Nephron progenitor cell (in vitro differentiated cells): Measurements from ENCODE around the gene EVI5L.

ENCODE experiments used
- DNase-seq: peaks from one replicate; pipeline ENCODE4 v3.0.0; 2021
- H3K27ac Mint-ChIP-seq: 2 replicates; pipeline ENCODE4 v1.8.0; 2021; ENCODE audit warnings: mild to moderate bottlenecking, moderate library complexity, mixed read lengths
- H3K27me3 Mint-ChIP-seq: 2 replicates; pipeline ENCODE4 v1.8.0; 2021; ENCODE audit warnings: mild to moderate bottlenecking, low read depth, mixed read lengths; ENCODE audit not compliant: poor library complexity
- H3K36me3 Mint-ChIP-seq: 2 replicates; pipeline ENCODE4 v1.8.0; 2021; ENCODE audit warnings: low read depth, mixed read lengths
- H3K4me1 Mint-ChIP-seq: 2 replicates; pipeline ENCODE4 v1.8.0; 2021; ENCODE audit warnings: mixed read lengths
- H3K4me3 Mint-ChIP-seq: 2 replicates; pipeline ENCODE4 v1.8.0; 2021; ENCODE audit warnings: mild to moderate bottlenecking, moderate library complexity, mixed read lengths
- H3K9me3 Mint-ChIP-seq: 2 replicates; pipeline ENCODE4 v1.8.0; 2021; ENCODE audit warnings: mild to moderate bottlenecking, moderate library complexity, mixed read lengths
- TF ChIP-seq, protein P1 (sequence below): fragments of 200-600 bp; sonication (generic); IDR thresholded peaks from 2 replicates; pipeline ENCODE4 v1.5.0; 2021; ENCODE audit warnings: antibody characterized with exemption

Gene EVI5L

DNA sequence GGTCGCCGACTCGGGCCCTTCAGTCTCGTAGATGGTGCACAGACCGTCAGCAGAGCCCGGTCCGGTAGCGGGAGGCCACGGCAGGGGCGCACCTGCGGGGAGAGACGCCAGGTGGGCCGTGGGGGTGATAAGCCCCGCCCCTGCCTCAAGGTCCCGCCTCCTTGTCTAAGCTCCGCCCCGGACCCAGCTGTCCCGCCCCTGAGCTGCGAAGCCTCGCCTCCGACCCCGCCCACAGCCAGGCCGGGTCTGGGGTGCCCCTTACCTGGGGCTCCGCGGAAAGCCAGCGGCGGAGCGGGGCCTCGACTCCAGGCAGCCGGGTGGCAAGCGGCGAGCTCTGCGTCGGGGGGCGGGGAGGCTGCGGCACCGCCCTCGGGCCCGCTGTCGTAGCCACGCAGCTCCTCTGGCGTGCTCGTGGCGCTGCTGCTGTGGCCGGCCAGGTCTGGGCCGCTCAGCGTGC is 39.5 kb downstream of the EVI5L start:
- TF ChIP-seq, protein P1, sequence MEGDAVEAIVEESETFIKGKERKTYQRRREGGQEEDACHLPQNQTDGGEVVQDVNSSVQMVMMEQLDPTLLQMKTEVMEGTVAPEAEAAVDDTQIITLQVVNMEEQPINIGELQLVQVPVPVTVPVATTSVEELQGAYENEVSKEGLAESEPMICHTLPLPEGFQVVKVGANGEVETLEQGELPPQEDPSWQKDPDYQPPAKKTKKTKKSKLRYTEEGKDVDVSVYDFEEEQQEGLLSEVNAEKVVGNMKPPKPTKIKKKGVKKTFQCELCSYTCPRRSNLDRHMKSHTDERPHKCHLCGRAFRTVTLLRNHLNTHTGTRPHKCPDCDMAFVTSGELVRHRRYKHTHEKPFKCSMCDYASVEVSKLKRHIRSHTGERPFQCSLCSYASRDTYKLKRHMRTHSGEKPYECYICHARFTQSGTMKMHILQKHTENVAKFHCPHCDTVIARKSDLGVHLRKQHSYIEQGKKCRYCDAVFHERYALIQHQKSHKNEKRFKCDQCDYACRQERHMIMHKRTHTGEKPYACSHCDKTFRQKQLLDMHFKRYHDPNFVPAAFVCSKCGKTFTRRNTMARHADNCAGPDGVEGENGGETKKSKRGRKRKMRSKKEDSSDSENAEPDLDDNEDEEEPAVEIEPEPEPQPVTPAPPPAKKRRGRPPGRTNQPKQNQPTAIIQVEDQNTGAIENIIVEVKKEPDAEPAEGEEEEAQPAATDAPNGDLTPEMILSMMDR, result no peak
- Mint-ChIP-seq H3K4me3 (no peak overlapping the region), H3K9me3 (no peaks in the 10 kb centered on the region), H3K27me3 (peaks cover 62% of the 10 kb centered on the region), H3K4me1 (peaks cover 22% of the 10 kb centered on the region), H3K27ac (no peak overlapping the region), H3K36me3 (no peaks in the 10 kb centered on the region)
- peak; percentile 79 for DNase-seq

- no peaks in the 10 kb centered on the region for H3K36me3 Mint-ChIP-seq
- peaks cover 27% of the 10 kb centered on the region for H3K4me1 Mint-ChIP-seq
- DNase-seq, result peak; percentile 84
- no peak overlapping the region for H3K27ac Mint-ChIP-seq
- peaks cover 62% of the 10 kb centered on the region for H3K27me3 Mint-ChIP-seq
- TF ChIP-seq, protein P1, result no peak
- H3K4me3 Mint-ChIP-seq, result peak overlapping the region; percentile 48
- H3K9me3 Mint-ChIP-seq, result no peaks in the 10 kb centered on the region
Observed at GRCh38 chr19:7869910-7870511, 40.0 kb downstream of the EVI5L start.

DNA sequence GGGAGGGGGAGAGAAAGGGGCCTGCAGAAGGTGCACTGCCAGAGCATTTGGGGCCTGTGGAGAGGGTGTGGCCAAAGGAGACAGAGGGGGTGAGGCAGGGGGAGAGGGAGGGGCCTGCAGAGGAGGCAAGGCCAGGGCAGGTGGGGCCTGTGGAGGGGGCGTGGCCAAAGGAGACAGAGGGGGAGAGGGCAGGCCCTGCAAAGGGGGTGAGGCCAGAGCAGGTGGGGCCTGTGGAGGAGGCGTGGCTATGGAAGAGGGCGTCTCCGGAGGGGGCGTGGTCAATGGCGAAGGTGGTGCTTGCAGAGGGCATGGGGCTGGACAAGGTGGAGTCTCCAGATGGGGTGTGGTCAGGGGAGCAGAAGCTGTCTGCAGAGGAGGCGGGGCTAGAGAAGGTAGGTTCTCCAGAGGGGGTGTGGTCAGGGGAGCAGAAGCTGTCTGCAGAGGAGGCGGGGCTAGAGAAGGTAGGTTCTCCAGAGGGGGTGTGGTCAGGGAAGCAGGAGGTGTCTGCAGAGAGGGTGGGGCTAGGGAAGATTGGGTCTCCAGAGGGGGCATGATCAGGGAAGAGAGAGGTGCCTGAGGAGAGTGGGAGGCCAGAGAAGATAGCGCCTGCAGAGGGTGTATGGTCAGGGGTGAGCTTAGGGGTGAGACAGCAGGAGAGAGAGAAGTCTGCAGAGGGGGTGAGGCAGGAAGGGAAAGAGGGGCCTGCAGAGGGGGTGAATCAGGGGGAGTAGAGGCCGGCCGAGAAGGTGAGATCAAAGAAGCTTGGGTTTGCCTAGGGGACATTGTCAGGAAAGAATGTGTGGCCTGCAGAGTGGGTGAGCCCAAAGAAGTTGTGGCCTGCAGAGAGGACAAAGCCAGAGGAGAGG is 40.8 kb downstream of the EVI5L start:
- peak; percentile 84 for DNase-seq
- H3K4me3 Mint-ChIP-seq, result peak overlapping the region; percentile 77
- TF ChIP-seq, protein P1, result no peak
- peaks cover 22% of the 10 kb centered on the region for H3K4me1 Mint-ChIP-seq
- no peaks in the 10 kb centered on the region for H3K36me3 Mint-ChIP-seq
- no peaks in the 10 kb centered on the region for H3K9me3 Mint-ChIP-seq
- H3K27me3 Mint-ChIP-seq, result peaks cover 62% of the 10 kb centered on the region
- H3K27ac Mint-ChIP-seq, result peak overlapping the region; percentile 99

- TF ChIP-seq, protein P1, result no peak
- Mint-ChIP-seq H3K4me3 (peak overlapping the region; percentile 77), H3K36me3 (no peaks in the 10 kb centered on the region), H3K27ac (peak overlapping the region; percentile 99), H3K4me1 (peaks cover 22% of the 10 kb centered on the region), H3K9me3 (no peaks in the 10 kb centered on the region), H3K27me3 (peaks cover 63% of the 10 kb centered on the region)
- peak; percentile 100 for DNase-seq
Observed at GRCh38 chr19:7871437-7872305, 41.7 kb downstream of the EVI5L start.

GRCh38 chr19:7872306-7873204 is 42.5 kb downstream of the EVI5L start:
- Mint-ChIP-seq H3K27me3 (peaks cover 64% of the 10 kb centered on the region), H3K36me3 (no peaks in the 10 kb centered on the region), H3K27ac (no peak overlapping the region), H3K4me1 (peaks cover 22% of the 10 kb centered on the region), H3K4me3 (peak overlapping the region; percentile 77), H3K9me3 (no peaks in the 10 kb centered on the region)
- TF ChIP-seq, protein P1, result no peak
- no peak for DNase-seq
